ENCODE results near the gene ALG12. TPM values are rescaled to one million over a fixed set of nuclear protein-coding genes. Genes with fewer than 3 reads are reported as not detected.
A peak's percentile ranks its signal among the peaks of the same experiment; 100 is the strongest.

The ALG12 gene
- total and polyA plus RNA-seq, 2 of the 13 experiments (the other 11 are each of a cell fraction or from before 2014, with no cell fraction given), result 7.8 to 15.8 TPM

GRCh38 chr22:49855251-49855911 is 62.9 kb downstream of the ALG12 start (continued):
- TF ChIP-seq, protein P1, sequence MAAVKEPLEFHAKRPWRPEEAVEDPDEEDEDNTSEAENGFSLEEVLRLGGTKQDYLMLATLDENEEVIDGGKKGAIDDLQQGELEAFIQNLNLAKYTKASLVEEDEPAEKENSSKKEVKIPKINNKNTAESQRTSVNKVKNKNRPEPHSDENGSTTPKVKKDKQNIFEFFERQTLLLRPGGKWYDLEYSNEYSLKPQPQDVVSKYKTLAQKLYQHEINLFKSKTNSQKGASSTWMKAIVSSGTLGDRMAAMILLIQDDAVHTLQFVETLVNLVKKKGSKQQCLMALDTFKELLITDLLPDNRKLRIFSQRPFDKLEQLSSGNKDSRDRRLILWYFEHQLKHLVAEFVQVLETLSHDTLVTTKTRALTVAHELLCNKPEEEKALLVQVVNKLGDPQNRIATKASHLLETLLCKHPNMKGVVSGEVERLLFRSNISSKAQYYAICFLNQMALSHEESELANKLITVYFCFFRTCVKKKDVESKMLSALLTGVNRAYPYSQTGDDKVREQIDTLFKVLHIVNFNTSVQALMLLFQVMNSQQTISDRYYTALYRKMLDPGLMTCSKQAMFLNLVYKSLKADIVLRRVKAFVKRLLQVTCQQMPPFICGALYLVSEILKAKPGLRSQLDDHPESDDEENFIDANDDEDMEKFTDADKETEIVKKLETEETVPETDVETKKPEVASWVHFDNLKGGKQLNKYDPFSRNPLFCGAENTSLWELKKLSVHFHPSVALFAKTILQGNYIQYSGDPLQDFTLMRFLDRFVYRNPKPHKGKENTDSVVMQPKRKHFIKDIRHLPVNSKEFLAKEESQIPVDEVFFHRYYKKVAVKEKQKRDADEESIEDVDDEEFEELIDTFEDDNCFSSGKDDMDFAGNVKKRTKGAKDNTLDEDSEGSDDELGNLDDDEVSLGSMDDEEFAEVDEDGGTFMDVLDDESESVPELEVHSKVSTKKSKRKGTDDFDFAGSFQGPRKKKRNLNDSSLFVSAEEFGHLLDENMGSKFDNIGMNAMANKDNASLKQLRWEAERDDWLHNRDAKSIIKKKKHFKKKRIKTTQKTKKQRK (IDR thresholded peaks at IDR 0.05; ENCODE audit: low read length), result no peak
- TF ChIP-seq, protein P2, sequence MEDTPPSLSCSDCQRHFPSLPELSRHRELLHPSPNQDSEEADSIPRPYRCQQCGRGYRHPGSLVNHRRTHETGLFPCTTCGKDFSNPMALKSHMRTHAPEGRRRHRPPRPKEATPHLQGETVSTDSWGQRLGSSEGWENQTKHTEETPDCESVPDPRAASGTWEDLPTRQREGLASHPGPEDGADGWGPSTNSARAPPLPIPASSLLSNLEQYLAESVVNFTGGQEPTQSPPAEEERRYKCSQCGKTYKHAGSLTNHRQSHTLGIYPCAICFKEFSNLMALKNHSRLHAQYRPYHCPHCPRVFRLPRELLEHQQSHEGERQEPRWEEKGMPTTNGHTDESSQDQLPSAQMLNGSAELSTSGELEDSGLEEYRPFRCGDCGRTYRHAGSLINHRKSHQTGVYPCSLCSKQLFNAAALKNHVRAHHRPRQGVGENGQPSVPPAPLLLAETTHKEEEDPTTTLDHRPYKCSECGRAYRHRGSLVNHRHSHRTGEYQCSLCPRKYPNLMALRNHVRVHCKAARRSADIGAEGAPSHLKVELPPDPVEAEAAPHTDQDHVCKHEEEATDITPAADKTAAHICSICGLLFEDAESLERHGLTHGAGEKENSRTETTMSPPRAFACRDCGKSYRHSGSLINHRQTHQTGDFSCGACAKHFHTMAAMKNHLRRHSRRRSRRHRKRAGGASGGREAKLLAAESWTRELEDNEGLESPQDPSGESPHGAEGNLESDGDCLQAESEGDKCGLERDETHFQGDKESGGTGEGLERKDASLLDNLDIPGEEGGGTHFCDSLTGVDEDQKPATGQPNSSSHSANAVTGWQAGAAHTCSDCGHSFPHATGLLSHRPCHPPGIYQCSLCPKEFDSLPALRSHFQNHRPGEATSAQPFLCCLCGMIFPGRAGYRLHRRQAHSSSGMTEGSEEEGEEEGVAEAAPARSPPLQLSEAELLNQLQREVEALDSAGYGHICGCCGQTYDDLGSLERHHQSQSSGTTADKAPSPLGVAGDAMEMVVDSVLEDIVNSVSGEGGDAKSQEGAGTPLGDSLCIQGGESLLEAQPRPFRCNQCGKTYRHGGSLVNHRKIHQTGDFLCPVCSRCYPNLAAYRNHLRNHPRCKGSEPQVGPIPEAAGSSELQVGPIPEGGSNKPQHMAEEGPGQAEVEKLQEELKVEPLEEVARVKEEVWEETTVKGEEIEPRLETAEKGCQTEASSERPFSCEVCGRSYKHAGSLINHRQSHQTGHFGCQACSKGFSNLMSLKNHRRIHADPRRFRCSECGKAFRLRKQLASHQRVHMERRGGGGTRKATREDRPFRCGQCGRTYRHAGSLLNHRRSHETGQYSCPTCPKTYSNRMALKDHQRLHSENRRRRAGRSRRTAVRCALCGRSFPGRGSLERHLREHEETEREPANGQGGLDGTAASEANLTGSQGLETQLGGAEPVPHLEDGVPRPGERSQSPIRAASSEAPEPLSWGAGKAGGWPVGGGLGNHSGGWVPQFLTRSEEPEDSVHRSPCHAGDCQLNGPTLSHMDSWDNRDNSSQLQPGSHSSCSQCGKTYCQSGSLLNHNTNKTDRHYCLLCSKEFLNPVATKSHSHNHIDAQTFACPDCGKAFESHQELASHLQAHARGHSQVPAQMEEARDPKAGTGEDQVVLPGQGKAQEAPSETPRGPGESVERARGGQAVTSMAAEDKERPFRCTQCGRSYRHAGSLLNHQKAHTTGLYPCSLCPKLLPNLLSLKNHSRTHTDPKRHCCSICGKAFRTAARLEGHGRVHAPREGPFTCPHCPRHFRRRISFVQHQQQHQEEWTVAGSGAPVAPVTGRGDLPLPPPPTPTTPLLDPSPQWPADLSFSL (CRISPR knock-in tag; IDR thresholded peaks at IDR 0.05), result no peak
- TF ChIP-seq RXRA (CRISPR knock-in tag; IDR thresholded peaks at IDR 0.05) (no peak), TERF1 (CRISPR knock-in tag; IDR thresholded peaks at IDR 0.05) (no peak), SAP130 (CRISPR knock-in tag; IDR thresholded peaks at IDR 0.05; ENCODE audit: low read depth) (peak; percentile 54), ELF3 (CRISPR knock-in tag; IDR thresholded peaks at IDR 0.05) (peak; percentile 53; the same call in 1 of the 2 replicates), HCFC1 (IDR thresholded peaks at IDR 0.05; ENCODE audit: low read depth, low read length) (no peak), SMAD9 (CRISPR knock-in tag; IDR thresholded peaks at IDR 0.05) (no peak), MNT (IDR thresholded peaks at IDR 0.05) (no peak), ZEB1 (IDR thresholded peaks at IDR 0.05; ENCODE audit: insufficient replicate concordance, low read depth) (no peak)
